GM12874 (cell line): ENCODE results near the gene CRTAP.

ENCODE experiments used
- TF ChIP-seq, protein P1 (sequence below): IDR thresholded peaks from 2 replicates; pipeline ENCODE4 v1.5.1; 2011; ENCODE audit warnings: low read depth, mild to moderate bottlenecking, control low read depth, low read length, moderate library complexity; ENCODE audit not compliant: insufficient read depth

CRTAP gene

DNA sequence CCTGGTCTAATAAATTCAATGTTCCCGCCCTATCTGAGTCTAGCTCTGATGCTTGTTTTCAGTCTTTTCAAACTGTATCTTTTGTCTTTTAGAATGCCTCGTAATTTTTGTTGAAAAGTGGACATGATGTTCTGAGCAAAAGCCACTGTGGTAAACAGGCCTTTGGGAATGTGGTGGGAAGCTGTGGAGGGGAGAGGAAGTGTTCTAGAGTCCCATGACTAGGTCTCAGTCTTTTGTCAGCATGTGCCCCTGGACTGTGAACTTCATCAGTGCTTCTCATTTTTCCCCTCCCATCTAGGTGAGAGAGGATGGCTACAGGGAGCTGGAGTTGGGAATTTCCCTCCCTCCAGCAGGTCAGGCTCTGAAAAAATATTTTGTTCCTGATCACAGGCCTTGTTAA, 71.0 kb downstream of the CRTAP start:
- TF ChIP-seq, protein P1, sequence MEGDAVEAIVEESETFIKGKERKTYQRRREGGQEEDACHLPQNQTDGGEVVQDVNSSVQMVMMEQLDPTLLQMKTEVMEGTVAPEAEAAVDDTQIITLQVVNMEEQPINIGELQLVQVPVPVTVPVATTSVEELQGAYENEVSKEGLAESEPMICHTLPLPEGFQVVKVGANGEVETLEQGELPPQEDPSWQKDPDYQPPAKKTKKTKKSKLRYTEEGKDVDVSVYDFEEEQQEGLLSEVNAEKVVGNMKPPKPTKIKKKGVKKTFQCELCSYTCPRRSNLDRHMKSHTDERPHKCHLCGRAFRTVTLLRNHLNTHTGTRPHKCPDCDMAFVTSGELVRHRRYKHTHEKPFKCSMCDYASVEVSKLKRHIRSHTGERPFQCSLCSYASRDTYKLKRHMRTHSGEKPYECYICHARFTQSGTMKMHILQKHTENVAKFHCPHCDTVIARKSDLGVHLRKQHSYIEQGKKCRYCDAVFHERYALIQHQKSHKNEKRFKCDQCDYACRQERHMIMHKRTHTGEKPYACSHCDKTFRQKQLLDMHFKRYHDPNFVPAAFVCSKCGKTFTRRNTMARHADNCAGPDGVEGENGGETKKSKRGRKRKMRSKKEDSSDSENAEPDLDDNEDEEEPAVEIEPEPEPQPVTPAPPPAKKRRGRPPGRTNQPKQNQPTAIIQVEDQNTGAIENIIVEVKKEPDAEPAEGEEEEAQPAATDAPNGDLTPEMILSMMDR: no peak

DNA sequence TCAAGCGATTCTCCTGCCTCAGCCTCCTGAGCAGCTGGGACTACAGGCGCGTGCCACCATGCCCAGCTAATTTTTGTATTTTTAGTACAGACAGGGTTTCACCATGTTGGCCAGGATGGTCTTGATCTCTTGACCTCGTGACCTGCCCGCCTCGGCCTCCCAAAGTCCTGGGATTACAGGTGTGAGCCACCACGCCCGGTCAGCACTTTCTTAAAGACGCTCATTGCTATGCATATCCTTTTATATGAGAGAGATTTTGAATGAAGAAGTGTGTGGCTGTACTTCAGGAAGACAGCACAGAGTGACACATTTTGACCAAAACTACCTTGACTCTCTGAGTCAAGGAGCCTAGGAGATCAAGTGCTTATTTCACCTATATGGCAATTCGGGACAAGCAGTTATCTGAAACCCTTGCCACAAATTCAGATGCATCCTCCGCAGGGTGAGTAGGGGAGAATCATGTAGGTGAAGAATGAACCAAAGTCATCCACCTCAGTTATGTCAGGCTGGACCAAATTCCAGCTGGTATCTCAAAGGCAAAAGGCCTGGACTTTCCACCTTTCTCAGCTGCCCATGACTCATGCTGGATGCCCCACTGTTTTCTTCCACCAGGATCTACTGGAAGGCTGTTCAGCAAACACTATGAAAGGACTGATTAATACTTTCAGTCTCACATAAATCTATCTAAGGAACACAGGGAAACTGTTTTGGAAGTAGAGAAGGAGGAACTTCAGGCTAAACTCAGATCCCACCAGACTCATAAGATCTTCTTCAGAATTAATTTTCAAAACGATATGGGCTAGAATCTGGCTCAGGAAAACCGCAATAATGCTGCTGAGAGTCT, 72.9 kb downstream of the CRTAP start:
- TF ChIP-seq, protein P1: no peak

DNA sequence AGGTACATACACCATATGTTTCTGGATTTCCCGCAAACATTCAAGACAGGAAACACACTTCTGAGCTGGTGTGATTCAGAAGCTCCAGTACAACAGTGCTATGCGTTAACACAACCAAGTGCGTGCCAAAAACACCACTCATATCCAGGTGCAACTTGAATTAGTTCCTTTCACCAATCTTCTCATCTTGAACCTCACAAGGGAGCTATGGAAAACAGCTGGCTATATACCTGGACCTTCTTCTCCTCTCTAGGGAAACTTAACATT, 73.5 kb downstream of the CRTAP start:
- TF ChIP-seq, protein P1: no peak

DNA sequence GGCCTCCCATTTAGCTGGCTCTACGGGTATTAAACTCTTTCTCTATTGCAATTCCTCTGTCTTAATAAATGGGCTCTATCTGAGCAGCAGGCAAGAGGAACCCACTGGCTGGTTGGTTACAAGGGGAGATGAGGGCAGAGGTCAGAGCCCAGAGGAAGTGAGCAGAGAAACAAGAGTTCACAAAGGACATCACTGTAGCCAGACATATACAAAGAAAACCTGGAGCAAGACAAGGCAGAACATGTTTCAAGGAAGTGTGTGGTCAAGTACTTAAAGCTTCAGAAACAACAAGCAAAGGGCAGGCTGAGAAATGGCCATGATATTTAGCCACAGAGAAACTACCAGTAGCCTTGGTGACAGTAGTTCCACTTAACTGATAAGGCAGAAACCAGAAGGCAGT, 80.5 kb downstream of the CRTAP start:
- TF ChIP-seq, protein P1: no peak

DNA sequence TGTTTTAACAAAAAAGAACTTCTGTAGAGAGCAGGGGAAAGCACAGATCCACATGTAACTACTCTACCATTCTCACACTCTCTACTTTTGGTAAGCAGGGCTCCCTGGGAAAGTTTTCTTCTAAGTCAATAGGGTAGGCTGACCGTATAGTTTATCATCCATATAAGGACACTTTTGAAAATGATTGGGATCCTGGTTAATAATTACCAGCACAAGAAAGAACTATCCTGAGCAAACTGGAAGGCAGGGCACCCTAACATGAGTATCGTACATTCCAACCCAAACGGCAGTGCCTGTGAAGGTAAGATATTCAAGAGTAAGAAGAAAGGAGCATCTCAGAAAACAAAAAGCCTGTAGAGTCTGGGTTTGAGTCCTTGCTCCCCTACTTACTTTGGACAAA, 82.7 kb downstream of the CRTAP start:
- TF ChIP-seq, protein P1: no peak
